ENCODE results near the gene ICAM4. TPM values are rescaled to one million over a fixed set of nuclear protein-coding genes. Genes with fewer than 3 reads are reported as not detected.
"Not testable (repeated sequence)": the region's sequence is repeated elsewhere in the genome, so short reads cannot be mapped to it uniquely, and the experiment has no call there.

ICAM4 gene, protein sequence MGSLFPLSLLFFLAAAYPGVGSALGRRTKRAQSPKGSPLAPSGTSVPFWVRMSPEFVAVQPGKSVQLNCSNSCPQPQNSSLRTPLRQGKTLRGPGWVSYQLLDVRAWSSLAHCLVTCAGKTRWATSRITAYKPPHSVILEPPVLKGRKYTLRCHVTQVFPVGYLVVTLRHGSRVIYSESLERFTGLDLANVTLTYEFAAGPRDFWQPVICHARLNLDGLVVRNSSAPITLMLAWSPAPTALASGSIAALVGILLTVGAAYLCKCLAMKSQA
- under 1 TPM; 0.42 to 0.85 TPM for total RNA-seq
- long read RNA-seq, result 0 reads

- ATAC-seq (peak; percentile 70), DNase-seq (peak; percentile 91)
- intact Hi-C loops (cut with DNase I), result no loop called here
These were observed at the start of gene ICAM4 for GRCh38 chr19:10286803-10287737. Gene ICAM4, plus strand, starts transcription at chr19:10286955. Its CDS starts 58 bp downstream, at chr19:10287013.

DNA sequence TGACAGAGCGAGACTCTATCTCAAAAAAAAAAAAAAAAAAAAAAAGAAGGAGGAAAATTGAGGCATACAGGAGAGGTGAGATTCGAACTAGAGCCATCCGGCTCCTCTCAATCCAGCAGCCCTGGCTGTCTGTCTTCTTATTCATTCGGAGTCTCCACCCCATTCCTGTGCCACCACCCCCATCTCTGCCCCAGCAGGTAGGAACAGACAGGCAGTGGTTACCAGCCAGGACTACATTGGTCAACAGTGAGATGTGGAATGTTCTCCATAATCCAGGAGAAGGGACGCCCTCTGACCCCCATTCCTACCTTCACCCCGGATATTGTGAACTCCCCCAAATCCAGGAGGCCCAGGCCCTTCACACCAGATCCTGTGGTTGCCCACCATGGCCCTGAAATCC is 49.1 kb upstream of the ICAM4 start:
- ATAC-seq (no peak), DNase-seq (no peak)
- intact Hi-C loops (cut with DNase I), result no loop called here

DNA sequence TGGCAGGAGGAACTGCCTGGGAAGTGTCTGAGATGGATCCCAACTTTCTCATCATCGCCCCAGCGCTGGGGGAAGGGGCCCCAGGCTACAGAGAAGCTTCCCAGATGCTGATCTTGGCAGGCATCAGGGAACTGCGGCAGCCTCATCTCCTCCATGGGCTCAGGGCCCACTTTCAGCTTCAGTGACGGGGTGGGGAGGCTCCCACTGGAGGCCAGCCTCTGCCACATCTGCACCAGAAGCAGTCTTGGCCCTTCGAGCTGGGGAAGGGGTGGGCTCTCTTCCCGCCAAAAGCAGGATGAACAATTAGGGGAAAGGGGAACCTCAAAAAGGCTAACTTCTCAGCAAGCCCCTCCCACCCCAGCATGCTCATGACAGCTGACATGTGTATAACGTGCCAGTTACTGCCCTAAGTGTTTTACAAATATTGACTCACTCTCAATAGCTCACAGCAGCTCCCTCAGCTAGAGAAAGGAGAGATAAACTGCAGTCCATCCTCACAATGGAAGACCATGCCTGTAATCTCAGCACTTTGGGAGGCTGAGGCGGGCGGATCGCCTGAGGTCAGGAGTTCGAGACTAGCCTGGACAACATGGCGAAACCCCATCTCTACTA is 48.5 kb upstream of the ICAM4 start:
- ATAC-seq (peak; percentile 66 to 81), DNase-seq (peak; percentile 69)
- intact Hi-C loops (cut with DNase I), result no loop called here

DNA sequence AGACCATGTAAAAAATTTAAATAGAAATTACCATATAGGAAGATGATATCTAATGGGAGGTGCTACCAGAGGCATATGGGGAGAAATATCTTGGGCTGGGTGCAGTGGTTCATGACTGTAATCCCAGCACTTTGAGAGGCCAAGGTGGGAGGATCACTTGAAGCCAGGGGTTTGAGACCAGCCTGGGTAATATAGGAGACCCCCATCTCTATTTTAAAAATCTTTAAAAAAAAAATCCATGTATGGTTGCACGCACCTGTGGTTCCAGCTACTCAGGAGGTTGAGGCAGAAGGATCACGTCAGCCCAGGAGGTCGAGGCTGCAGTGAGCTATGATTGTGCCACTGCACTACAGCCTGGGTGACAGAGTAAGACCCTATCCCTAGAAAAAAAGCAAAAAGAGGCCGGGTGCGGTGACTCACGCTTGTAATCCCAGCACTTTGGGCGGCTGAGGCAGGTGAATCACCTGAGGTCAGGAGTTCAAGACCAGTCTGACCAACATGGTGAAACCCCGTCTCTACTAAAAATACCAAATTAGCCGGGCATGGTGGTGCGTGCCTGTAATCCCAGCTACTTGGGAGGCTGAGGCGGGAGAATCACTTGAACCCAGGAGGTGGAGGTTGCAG is 44.8 kb upstream of the ICAM4 start:
- ATAC-seq, DNase-seq: not testable (repeated sequence)
- intact Hi-C loops (cut with DNase I), result loop anchor here in 1 of 2 donors (10.0 kb wide), 1 partner anchor 47 kb away; the partner anchor contains the start of gene DNMT1

GRCh38 chr19:10243606-10244005 is 43.1 kb upstream of the ICAM4 start:
- ATAC-seq, result no peak
- DNase-seq, result no peak
- intact Hi-C loops (cut with DNase I), result loop anchor here in 1 of 2 donors (10.0 kb wide), 1 partner anchor 49 kb away; the partner anchor contains the start of gene DNMT1

- ATAC-seq, result no peak
- DNase-seq, result no peak
- intact Hi-C loops (cut with DNase I), result loop anchor here in 1 of 2 donors (10.0 kb wide), 1 partner anchor 51 kb away; the partner anchor contains the start of gene DNMT1
These were observed 41.4 kb upstream of the ICAM4 start for GRCh38 chr19:10245189-10245939.

DNA sequence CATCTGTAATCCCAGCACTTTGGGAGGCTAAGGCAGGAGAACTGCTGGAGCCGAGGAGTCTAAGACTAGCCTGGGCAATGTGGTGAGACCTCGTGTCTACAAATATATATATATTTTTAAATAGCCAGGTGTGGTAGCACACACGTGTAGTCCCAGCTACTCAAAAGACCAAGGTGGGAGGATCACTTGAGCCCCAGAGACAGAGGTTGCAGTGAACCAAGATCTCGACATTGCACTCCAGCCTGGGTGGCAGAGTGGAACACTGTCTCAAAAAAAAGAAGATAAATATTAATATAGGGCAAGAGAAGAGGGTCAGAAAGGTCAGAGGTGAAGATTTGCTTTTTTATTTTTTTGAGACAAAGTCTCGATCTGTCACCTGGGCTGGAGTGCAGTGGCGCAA is 40.2 kb upstream of the ICAM4 start:
- intact Hi-C loops (cut with DNase I), result loop anchor here in 1 of 2 donors (10.0 kb wide), 1 partner anchor 52 kb away; the partner anchor contains the start of gene DNMT1
- no peak for DNase-seq
- no peak for ATAC-seq

GRCh38 chr19:10251792-10252694 is 34.7 kb upstream of the ICAM4 start, which contains the start of gene MRPL4:
Gene MRPL4, plus strand, starts transcription at chr19:10252214. Its CDS starts 40 bp downstream, at chr19:10252254.
- peak; percentile 97 for ATAC-seq
- peak; percentile 98 for DNase-seq
- intact Hi-C loops (cut with DNase I), result loop anchor here in 1 of 2 donors (2.0 to 5.0 kb wide), 2 partner anchors 23 to 320 kb away; no protein-coding TSS in a partner anchor

DNA sequence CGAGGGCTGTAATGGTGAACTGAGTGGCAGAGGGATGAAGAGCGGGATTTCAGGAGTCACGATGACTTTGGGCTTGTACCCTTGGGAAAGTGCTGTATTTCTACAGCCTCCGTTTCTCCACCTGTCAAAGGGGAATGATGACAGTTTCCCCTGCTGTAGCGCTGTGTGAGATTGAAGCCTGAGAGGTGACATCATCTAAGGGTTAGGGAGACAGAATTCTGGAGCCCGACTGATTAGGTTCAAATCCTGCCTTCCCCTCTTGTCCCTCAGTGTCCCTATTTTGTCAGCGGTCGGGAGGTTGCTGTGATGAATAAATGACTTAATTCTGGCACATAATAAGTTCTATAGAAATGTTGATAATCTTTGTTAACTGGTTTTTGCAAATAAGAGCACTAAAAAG is 34.0 kb upstream of the ICAM4 start:
- ATAC-seq (no peak), DNase-seq (no peak)
- intact Hi-C loops (cut with DNase I), result loop anchor here in 1 of 2 donors (5.0 kb wide), 1 partner anchor 320 kb away; no protein-coding TSS in a partner anchor

DNA sequence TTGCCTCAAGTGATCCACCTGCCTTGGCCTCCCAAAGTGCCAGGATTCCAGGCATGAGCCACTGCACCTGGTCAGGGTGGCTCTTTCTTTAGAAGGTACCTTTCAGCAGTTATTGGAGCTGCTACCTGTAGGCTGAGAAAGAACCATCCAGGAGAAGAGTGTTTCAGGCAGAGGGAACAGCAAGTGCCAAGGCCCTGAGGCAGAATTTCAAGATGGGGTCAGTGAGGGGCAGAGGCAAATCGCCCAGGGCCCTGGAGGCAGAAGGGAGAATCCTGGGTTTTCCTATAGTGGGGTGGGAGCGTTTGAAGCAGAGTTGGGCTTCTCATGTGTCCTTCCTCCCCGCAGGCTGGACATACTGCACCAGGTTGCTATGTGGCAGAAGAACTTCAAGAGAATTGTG is 32.5 kb upstream of the ICAM4 start:
- intact Hi-C loops (cut with DNase I), result loop anchor here in 1 of 2 donors (5.0 kb wide), 1 partner anchor 322 kb away; no protein-coding TSS in a partner anchor
- no peak for DNase-seq

DNA sequence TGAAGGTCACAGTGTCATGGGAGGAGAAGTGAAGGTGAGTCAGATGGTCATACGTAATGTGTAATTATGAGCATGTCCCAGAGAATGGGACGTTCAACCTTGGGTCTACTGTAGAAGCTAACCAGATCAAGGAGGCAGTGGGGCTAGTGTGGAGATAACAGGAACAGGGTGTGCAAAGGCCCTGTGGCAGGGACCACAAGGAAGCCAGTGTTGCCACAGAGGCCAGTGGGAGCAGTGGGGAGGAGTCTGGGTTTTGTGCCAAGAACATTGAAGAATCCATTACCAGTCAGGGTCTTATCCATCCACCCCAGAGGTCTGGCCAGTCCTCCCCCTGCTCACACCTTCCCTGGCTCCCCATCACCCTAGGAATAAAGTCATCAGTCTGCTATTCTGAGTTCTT is 31.4 kb upstream of the ICAM4 start:
- ATAC-seq (no peak), DNase-seq (no peak)
- intact Hi-C loops (cut with DNase I), result no loop called here

More for the DNA sequence above, 32.5 kb upstream of the ICAM4 start:
- ATAC-seq, result no peak

GRCh38 chr19:10256551-10256950 is 30.2 kb upstream of the ICAM4 start:
- intact Hi-C loops (cut with DNase I), result no loop called here
- DNase-seq (no peak), ATAC-seq (no peak)

DNA sequence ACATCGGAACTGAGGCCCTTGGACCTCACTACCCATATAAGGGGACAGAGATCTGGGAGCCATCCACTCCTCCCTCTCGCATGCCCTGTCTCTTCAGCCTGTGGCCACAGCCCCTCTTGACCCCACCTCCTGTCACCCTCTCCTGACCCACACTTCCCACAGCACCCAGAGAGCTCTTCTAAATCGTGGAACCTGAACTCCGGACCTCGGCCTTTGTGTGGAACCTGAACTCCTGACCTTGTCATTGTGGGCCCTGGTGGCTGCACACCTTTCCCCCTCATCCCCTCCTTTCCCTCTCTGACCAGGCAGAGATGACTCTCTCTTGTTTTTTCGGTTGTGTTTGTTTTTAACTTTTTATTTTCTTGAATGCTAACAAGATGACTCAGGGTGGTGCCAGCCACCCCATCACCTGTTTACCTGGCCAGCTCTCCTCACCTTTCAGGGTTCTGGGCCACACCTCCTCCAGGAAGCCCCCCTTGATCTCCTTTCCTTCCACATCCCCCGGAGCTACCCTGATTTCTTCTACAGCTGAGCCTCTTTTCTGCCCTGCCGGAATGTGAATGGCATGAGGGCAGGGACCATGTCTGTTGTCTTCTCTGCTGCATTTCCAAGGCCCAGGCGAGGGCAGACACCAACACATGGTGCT is 29.7 kb upstream of the ICAM4 start:
- intact Hi-C loops (cut with DNase I), result no loop called here
- DNase-seq, result no peak
- no peak for ATAC-seq

DNA sequence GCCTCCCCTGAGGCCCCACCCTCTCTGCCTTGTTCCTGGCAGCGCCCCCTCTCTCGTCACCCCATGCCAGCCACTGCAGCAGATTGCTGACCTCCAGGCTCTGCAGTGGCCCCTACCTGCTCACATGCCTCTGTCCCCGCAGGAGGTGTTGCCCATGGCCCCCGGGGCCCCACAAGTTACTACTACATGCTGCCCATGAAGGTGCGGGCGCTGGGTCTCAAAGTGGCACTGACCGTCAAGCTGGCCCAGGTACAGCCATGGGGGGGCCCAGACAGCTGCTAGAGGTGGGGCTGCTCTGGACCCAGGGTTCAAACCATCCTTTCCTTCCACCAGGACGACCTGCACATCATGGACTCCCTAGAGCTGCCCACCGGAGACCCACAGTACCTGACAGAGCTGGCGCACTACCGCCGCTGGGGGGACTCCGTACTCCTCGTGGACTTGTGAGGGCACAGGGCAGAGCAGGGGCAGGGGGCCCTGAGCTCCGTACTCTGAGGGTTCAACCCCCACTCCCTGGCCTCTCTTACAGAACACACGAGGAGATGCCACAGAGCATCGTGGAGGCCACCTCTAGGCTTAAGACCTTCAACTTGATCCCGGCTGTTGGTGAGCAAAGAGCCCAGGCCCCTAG is 28.6 kb upstream of the ICAM4 start:
- intact Hi-C loops (cut with DNase I), result no loop called here
- ATAC-seq (peak in 1 of 2 donors; percentile 3), DNase-seq (no peak)

DNA sequence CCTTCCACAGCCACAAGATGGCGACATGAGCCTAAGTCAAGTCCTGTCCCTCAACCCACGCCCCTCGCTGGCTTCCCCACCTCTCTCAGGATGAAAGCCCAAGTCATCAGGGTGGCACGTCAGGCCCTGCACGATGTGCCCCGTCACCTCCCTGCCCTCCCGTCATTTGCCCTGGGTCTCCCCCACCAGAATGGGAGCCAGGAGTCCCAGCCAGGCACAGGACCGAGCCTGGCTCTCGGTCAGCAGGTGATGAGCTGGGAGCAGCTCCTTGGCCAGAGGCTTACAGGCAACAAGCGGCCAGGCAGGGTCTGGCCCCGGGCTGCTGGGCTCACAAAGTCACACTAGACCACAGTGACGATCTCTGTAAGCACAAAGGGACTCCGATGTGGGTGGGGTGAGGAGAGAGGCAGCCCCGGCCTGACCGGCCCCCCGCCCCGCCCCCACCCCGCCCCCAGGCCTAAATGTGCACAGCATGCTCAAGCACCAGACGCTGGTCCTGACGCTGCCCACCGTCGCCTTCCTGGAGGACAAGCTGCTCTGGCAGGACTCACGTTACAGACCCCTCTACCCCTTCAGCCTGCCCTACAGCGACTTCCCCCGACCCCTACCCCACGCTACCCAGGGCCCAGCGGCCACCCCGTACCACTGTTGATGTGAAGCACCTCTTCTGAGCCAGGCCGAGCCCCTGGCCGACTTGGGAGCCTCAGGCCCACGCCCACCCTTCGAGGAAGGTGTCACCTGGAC is 27.4 kb upstream of the ICAM4 start:
- intact Hi-C loops (cut with DNase I), result no loop called here
- peak; percentile 70 to 75 for ATAC-seq

More for the DNA sequence above, 27.4 kb upstream of the ICAM4 start:
- DNase-seq, result peak; percentile 88

All from left cardiac atrium (tissue), 4 donors.